Loucy (cell line): ENCODE results near the gene BANP.

Source experiments
- CTCF ChIP-seq: fragments of 200-600 bp; sonication (generic); conservative IDR thresholded peaks from 2 replicates; pipeline ENCODE4 v1.5.1; 2014; ENCODE audit warnings: mild to moderate bottlenecking, antibody characterized with exemption, low read length
- EZH2phosphoT487 ChIP-seq: fragments of 200-600 bp; IDR thresholded peaks from 2 replicates; pipeline ENCODE4 v1.6.1; 2018; ENCODE audit warnings: antibody characterized with exemption, mild to moderate bottlenecking, moderate library complexity, borderline replicate concordance

- TF ChIP-seq CTCF: no peak
- TF ChIP-seq EZH2phosphoT487: no peak
Measured at GRCh38 chr16:88013766-88014251, 62.6 kb downstream of the BANP start.
